ENCODE measurements around the gene EPB41. TPM values are rescaled to one million over a fixed set of nuclear protein-coding genes. Genes with fewer than 3 reads are reported as not detected.
A peak's percentile ranks its signal among the peaks of the same experiment; 100 is the strongest.

The EPB41 gene
- total RNA-seq, 1 experiment from 2014 or later: 40.7 TPM

- intact Hi-C loops (cut with micrococcal nuclease; ENCODE audit: unreplicated experiment): no loop called here
- H3K9me3 Mint-ChIP-seq (ENCODE audit: low read depth, unreplicated experiment): no peaks in the 10 kb centered on the region
- CTCF ChIA-PET: interaction anchor here (0.5 to 1.5 kb wide), 2 partner anchors 54 to 146 kb away, joined by 3 to 4 read pairs; no protein-coding TSS in a partner anchor
- H3K36me3 Mint-ChIP-seq (ENCODE audit: insufficient read depth, unreplicated experiment): peaks cover 36% of the 10 kb centered on the region
- DNase-seq: no peak
- H3K4me1 Mint-ChIP-seq (ENCODE audit: low read depth, unreplicated experiment): peaks cover 33% of the 10 kb centered on the region
- BruUV-seq (replicated peaks): no TSS peak
- peak overlapping the region; percentile 92 for H3K4me3 Mint-ChIP-seq (ENCODE audit: low read depth, unreplicated experiment)
- H3K27me3 Mint-ChIP-seq (ENCODE audit: unreplicated experiment): no peaks in the 10 kb centered on the region
- TF ChIP-seq, protein P1, sequence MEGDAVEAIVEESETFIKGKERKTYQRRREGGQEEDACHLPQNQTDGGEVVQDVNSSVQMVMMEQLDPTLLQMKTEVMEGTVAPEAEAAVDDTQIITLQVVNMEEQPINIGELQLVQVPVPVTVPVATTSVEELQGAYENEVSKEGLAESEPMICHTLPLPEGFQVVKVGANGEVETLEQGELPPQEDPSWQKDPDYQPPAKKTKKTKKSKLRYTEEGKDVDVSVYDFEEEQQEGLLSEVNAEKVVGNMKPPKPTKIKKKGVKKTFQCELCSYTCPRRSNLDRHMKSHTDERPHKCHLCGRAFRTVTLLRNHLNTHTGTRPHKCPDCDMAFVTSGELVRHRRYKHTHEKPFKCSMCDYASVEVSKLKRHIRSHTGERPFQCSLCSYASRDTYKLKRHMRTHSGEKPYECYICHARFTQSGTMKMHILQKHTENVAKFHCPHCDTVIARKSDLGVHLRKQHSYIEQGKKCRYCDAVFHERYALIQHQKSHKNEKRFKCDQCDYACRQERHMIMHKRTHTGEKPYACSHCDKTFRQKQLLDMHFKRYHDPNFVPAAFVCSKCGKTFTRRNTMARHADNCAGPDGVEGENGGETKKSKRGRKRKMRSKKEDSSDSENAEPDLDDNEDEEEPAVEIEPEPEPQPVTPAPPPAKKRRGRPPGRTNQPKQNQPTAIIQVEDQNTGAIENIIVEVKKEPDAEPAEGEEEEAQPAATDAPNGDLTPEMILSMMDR (IDR thresholded peaks at IDR 0.05; ENCODE audit: unreplicated experiment): no peak
- peak overlapping the region; percentile 90 for H3K27ac Mint-ChIP-seq (ENCODE audit: unreplicated experiment)
Observed at GRCh38 chr1:28887835-28888682, 26.3 kb upstream of the EPB41 start.

DNA sequence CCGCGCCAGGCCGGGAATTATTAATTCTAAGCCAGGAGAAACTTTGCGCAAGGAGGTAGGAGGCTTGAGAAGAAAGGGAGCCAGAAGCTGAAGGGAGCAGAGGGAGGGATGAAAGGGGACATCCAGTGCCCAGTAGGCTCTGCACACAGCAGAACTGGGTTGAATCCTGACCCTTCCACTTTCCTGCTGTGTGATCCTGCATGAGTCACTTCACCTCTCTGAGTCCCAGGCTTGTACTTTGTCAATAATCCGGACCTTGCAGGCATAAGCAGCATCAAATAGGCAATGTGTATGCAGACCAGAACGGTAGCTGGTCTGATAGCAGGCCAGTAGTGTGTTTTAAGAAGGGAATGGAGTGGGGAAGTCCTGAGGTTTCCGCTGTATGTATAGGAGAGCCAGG lies 25.5 kb upstream of the EPB41 start:
- H3K4me3 Mint-ChIP-seq (ENCODE audit: low read depth, unreplicated experiment): peak overlapping the region; percentile 92
- H3K27ac Mint-ChIP-seq (ENCODE audit: unreplicated experiment): no peak overlapping the region
- H3K4me1 Mint-ChIP-seq (ENCODE audit: low read depth, unreplicated experiment): peaks cover 27% of the 10 kb centered on the region
- TF ChIP-seq, protein P1 (IDR thresholded peaks at IDR 0.05; ENCODE audit: unreplicated experiment): no peak
- DNase-seq: no peak
- no peaks in the 10 kb centered on the region for H3K27me3 Mint-ChIP-seq (ENCODE audit: unreplicated experiment)
- CTCF ChIA-PET: no interaction called here
- no peaks in the 10 kb centered on the region for H3K9me3 Mint-ChIP-seq (ENCODE audit: low read depth, unreplicated experiment)
- intact Hi-C loops (cut with micrococcal nuclease; ENCODE audit: unreplicated experiment): no loop called here
- TSS peak; percentile 13 for BruUV-seq (replicated peaks)
- H3K36me3 Mint-ChIP-seq (ENCODE audit: insufficient read depth, unreplicated experiment): peaks cover 36% of the 10 kb centered on the region

DNA sequence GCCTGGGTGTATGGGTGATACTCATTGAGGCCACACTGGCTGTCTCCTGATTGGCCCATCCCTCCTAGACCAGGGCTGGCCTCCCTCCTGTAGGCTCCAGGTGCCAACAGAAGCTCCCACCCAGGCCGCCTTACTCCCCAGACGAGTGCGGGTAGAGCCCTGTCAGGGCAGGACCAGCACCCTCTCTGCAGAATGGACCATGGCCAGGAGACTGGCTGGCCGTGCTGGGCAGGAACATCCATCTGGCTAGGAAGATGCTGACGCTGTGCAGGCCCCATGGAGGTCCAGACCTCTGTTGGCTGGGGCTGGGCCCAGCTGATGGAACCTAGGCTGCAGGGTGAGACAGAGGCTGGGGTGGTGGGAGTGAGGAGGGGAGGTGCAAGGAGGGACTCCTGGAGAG lies 25.0 kb upstream of the EPB41 start:
- peaks cover 23% of the 10 kb centered on the region for H3K4me1 Mint-ChIP-seq (ENCODE audit: low read depth, unreplicated experiment)
- intact Hi-C loops (cut with micrococcal nuclease; ENCODE audit: unreplicated experiment): no loop called here
- H3K27me3 Mint-ChIP-seq (ENCODE audit: unreplicated experiment): no peaks in the 10 kb centered on the region
- H3K9me3 Mint-ChIP-seq (ENCODE audit: low read depth, unreplicated experiment): no peaks in the 10 kb centered on the region
- no peak overlapping the region for H3K27ac Mint-ChIP-seq (ENCODE audit: unreplicated experiment)
- TF ChIP-seq, protein P1 (IDR thresholded peaks at IDR 0.05; ENCODE audit: unreplicated experiment): no peak
- H3K4me3 Mint-ChIP-seq (ENCODE audit: low read depth, unreplicated experiment): peak overlapping the region; percentile 92
- BruUV-seq (replicated peaks): no TSS peak
- peaks cover 33% of the 10 kb centered on the region for H3K36me3 Mint-ChIP-seq (ENCODE audit: insufficient read depth, unreplicated experiment)
- no peak for DNase-seq
- CTCF ChIA-PET: no interaction called here

GRCh38 chr1:28890435-28890834 lies 23.9 kb upstream of the EPB41 start:
- DNase-seq: no peak
- CTCF ChIA-PET: no interaction called here
- intact Hi-C loops (cut with micrococcal nuclease; ENCODE audit: unreplicated experiment): no loop called here
- Mint-ChIP-seq H3K9me3 (ENCODE audit: low read depth, unreplicated experiment) (no peaks in the 10 kb centered on the region), H3K27ac (ENCODE audit: unreplicated experiment) (no peak overlapping the region), H3K27me3 (ENCODE audit: unreplicated experiment) (no peaks in the 10 kb centered on the region), H3K36me3 (ENCODE audit: insufficient read depth, unreplicated experiment) (peaks cover 25% of the 10 kb centered on the region), H3K4me1 (ENCODE audit: low read depth, unreplicated experiment) (peaks cover 12% of the 10 kb centered on the region), H3K4me3 (ENCODE audit: low read depth, unreplicated experiment) (no peak overlapping the region)
- TF ChIP-seq, protein P1 (IDR thresholded peaks at IDR 0.05; ENCODE audit: unreplicated experiment): no peak
- BruUV-seq (replicated peaks): TSS peak; percentile 10
